RPMI8226 (cell line): Measurements from ENCODE around the gene CFAP299.

ENCODE experiments used
- DNase-seq: peaks from one replicate; pipeline ENCODE4 v3.0.0-alpha.2; 2015

CFAP299 gene

GRCh38 chr4:80846210-80846609 is 510.7 kb downstream of the CFAP299 start:
- DNase-seq: no peak

- DNase-seq: peak; percentile 33
Observed at GRCh38 chr4:80852061-80852460, 516.5 kb downstream of the CFAP299 start.

- DNase-seq: no peak
Observed at GRCh38 chr4:80873571-80873970, 538.0 kb downstream of the CFAP299 start.

- DNase-seq: no peak
Observed at GRCh38 chr4:80874979-80875378, 539.4 kb downstream of the CFAP299 start.

- no peak for DNase-seq
Observed at GRCh38 chr4:80875642-80876041, 540.1 kb downstream of the CFAP299 start.

GRCh38 chr4:80876810-80877209 is 541.3 kb downstream of the CFAP299 start:
- DNase-seq: no peak

- DNase-seq: no peak
Observed at GRCh38 chr4:80878218-80878617, 542.7 kb downstream of the CFAP299 start.

- DNase-seq: no peak
Observed at GRCh38 chr4:80897537-80898303, 562.2 kb downstream of the CFAP299 start.

- no peak for DNase-seq
Observed at GRCh38 chr4:80900908-80901307, 565.4 kb downstream of the CFAP299 start.

- no peak for DNase-seq
Observed at GRCh38 chr4:80903020-80903419, 567.5 kb downstream of the CFAP299 start.

GRCh38 chr4:80909938-80910337 is 574.4 kb downstream of the CFAP299 start:
- DNase-seq: no peak

- no peak for DNase-seq
Observed at GRCh38 chr4:80911458-80911857, 575.9 kb downstream of the CFAP299 start.

- no peak for DNase-seq
Observed at GRCh38 chr4:80912350-80912749, 576.8 kb downstream of the CFAP299 start.

GRCh38 chr4:80913381-80913780 is 577.9 kb downstream of the CFAP299 start:
- DNase-seq: no peak

- DNase-seq: no peak
Observed at GRCh38 chr4:80916770-80917169, 581.2 kb downstream of the CFAP299 start.

- no peak for DNase-seq
Observed at GRCh38 chr4:80918004-80918403, 582.5 kb downstream of the CFAP299 start.

GRCh38 chr4:80921441-80921840 is 585.9 kb downstream of the CFAP299 start:
- no peak for DNase-seq

GRCh38 chr4:80922941-80923340 is 587.4 kb downstream of the CFAP299 start:
- DNase-seq: no peak

GRCh38 chr4:80925293-80925692 is 589.8 kb downstream of the CFAP299 start:
- no peak for DNase-seq

GRCh38 chr4:80926446-80926845 is 590.9 kb downstream of the CFAP299 start:
- no peak for DNase-seq

- no peak for DNase-seq
Observed at GRCh38 chr4:80926891-80927290, 591.4 kb downstream of the CFAP299 start.

- DNase-seq: no peak
Observed at GRCh38 chr4:80927420-80927819, 591.9 kb downstream of the CFAP299 start.

- no peak for DNase-seq
Observed at GRCh38 chr4:80931631-80932081, 596.1 kb downstream of the CFAP299 start.

- DNase-seq: no peak
Observed at GRCh38 chr4:80948141-80948540, 612.6 kb downstream of the CFAP299 start.

- no peak for DNase-seq
Observed at GRCh38 chr4:80948995-80949394, 613.5 kb downstream of the CFAP299 start.
